Activated effector memory CD4-positive, alpha-beta T cell treated with anti-CD3 and anti-CD28 coated beads, Interleukin-2, amount 50 U/mL, for 16 hours (primary cell): Measurements from ENCODE around the gene CCDC71L.

ENCODE experiments used
- DNase-seq: peaks from one replicate; pipeline ENCODE4 v3.0.0-alpha.2; 2020

The CCDC71L gene

DNA sequence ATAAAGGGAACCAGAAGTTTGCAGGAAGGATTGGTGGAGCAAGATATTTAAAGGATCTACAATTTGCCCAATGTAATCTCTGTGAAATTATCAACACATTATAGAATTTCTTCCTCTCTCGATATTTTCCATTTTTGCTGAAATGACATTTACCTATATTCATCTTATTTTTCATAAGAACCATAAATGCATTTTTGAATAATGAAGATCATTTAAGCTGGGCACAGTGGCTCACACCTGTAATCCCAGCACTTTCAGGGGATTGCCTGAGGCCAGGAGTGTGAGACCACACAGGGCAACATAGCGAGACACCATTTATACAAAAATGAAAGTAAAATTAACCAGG is 37.7 kb downstream of the CCDC71L start:
- no peak for DNase-seq

GRCh38 chr7:106622654-106623314 is 38.2 kb downstream of the CCDC71L start:
- DNase-seq = no peak

GRCh38 chr7:106621393-106622132 is 39.4 kb downstream of the CCDC71L start:
- DNase-seq = no peak

DNA sequence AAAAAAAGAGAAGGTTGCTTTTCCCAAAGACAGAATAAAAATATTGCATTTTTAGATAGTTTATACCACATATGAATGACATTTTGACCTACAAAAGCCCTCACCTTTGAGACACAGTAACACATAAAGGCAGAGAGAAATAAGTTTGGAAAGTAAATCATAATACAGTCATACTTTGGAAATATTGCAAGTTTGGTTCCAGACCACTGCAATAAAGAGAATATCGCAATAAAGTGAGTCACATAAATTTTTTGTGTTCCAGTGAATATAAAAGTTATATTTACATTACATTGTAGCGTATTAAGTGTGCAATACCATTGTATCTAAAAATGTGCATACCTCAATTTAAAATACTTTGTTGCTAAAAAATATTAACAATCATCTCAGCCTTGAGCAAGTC is 40.3 kb downstream of the CCDC71L start:
- no peak for DNase-seq

GRCh38 chr7:106620034-106620433 is 40.9 kb downstream of the CCDC71L start:
- no peak for DNase-seq

GRCh38 chr7:106619213-106619612 is 41.7 kb downstream of the CCDC71L start:
- no peak for DNase-seq

DNA sequence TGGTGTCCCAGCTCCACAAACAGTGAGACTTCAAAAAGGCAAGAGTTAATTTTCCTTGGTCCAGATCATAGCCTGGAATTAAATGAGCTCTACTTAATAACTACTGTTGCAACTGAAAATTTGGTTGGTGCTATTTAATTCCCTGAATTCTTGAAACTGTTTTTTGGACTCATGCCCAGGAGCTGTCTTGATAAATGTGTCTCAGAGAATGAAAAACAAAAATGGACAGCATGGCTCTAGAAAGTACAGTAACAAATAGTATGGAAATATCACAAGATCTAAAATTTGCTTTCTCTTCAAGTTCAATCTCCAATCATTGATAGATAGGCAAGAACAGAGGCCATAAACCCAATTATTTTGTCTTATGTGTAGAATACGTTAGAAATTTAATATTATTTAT is 42.5 kb downstream of the CCDC71L start:
- DNase-seq = no peak

DNA sequence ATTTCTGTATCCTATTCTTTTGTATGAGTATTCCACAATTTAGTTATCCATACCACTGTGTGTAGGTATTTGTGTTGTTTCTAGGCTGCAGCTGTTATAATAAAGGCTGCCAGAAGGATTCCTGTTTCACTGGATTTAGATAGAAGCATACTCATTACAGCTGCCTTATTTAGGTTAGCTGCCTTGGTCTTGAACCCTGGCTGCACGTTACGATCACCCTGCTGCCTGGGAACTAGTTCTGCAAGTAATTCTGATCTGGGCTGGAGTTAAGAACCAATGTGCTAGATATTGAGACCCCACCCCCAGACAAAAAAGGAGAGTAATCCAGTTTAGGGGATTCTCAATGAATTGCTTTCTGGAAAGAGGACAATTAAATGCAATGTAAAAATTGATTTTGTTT is 43.1 kb downstream of the CCDC71L start:
- DNase-seq = no peak

DNA sequence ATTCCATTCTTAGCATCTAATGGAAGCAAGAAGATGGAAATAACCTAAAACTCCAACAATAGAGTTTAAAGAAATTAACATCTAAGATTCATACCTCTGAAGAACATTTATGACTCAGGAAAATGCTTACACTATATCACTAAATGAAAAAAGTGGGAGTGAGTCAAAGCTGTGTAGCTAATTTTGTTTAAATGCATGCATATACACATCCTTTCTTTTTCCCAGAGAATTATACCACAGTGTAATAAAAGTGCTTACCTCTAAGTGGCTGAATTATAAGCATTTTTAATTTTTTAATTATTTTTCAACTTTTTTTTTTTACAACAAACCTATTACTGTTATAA is 44.3 kb downstream of the CCDC71L start:
- DNase-seq = no peak

DNA sequence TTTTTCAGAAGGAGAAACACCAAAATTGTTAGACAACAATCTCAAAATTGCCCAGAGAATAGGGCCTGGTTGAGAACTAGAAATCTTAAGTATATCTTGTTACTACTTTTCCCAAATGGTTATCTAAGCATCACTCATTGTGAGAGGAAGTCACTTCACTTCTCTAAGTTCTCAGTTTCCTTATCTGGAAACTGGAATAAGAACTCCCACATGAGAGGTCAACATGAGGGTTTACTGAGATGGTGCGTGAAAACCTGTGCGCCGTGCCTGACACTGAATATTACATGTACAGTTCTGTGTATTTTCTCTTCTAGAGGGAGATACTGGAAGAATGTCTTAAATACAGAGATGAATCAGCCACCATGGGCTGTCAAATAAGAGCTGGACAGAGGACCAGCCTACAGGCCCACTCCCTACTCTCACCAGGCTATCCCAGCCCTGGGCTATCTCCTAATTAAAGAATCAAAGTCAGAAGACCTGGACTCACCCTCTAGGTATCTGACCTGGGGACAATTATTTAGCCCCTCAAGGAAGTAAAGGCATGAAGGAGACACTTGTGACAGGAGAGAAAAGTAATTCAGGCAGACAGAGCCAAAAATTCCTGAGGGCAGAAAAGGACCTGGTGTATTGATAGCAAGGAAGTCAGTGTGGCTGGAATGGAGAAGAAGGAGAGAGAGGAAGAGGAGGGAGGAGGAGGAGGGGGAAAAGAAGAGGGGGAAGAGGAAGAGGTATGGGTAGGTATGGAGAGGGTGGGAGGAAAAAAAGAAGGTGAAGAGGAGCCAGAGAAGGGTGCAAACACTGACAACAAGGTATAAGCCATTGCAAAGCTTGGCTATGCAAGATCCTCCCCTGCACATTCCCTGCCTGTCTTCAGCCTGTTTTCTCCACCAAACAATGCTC is 44.9 kb downstream of the CCDC71L start:
- no peak for DNase-seq

DNA sequence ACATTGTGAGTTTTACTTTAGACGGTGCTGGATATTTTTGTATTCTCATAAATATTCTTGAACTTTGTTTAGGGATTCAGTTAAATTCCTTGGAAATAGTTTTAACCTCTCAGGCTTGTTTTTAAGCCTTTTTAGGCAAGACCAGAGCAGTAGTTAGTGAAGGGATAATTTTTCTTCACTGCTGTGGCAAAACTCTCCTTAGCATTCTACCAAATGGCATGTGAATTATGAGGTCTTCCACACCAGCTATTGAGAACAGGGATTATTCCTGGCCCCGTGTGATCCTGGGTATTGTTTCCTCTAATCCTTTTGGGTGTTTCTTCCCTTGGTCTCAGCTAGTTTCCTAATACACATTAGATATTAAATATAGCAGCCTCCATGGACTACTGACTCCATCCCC is 46.2 kb downstream of the CCDC71L start:
- DNase-seq = no peak

DNA sequence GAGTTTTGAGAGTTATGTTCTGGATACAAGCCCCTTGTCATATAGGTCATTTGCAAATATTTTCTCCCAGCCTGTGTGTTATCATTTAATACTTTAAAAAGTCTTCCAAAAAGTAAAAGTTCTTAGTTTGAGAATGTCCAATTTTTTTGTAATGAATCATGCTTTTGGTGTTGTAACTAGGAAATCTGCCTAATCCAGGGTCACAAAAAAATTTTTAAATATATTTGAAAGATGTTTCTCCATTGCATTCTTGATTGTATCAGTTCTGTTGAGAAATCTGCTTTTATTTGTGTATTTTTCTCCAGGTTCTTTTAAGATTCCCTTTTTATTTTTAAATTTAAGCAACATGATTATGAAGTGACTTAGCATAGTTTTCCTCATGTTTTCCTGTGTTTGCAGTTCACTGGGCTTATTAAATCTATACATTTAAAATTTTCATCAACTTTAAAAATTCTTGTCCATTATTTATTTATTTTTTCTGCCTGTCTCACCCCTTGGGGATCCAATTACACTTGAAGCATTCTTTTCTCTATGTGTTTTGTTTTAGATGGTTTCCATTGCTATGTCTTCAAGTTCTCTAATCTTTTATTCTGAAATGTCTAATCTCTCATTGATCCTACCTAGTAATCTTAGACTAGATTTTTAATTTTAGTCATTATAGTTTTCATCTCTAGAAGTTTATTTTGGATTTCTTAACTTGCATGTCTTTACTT is 47.0 kb downstream of the CCDC71L start:
- no peak for DNase-seq

- DNase-seq = no peak
Observed at GRCh38 chr7:106613279-106613678, 47.7 kb downstream of the CCDC71L start.

DNA sequence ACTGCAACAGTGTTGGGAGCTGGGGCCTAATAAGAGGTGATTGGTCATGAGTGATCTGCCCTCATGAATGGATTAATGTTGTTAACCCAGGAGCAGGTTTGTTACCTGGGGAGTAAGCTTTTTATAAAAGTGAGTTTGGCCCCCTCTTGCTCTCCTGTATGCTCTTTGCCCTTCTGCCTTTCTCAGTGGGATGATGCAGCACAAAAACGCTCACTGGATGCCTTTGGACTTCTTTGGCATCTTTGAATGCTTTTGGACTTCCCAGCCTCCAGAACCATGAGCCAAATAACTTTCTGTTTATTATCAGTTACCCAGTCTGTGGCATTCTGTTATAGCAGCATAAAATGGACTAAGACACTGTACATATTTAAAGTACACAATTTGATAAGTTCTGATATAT is 48.5 kb downstream of the CCDC71L start:
- DNase-seq = no peak

- no peak for DNase-seq
Observed at GRCh38 chr7:106611911-106612310, 49.0 kb downstream of the CCDC71L start.

- no peak for DNase-seq
Observed at GRCh38 chr7:106610996-106611886, 49.7 kb downstream of the CCDC71L start.

- DNase-seq = no peak
Observed at GRCh38 chr7:106609416-106609815, 51.5 kb downstream of the CCDC71L start.

DNA sequence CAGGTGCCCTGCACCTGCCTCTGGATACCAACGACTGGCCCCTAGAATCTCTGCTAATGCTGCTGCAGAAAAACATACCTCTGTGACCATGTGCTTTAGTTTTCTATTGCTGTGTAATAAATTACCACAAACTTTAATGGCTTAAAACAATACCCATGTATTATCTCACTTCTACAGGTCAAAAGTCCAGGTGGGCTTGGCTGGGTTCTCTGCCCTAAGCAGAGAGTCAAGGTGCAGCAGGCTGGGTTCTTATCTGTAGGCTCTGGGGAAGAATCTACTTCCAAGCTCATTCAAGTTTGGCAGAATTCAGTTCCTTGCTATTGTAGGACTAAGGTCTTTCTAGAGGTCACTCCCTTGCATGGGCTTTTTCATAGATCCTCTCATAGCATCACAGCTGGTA is 52.3 kb downstream of the CCDC71L start:
- no peak for DNase-seq
